K562 (cell line): ENCODE data around the gene SAP30L. TPM values are rescaled to one million over a fixed set of nuclear protein-coding genes. Genes with fewer than 3 reads are reported as not detected.

Experiments used
- ATAC-seq: fragments of 200-7000 bp; cut with Tn5 transposase; 3 replicates; pipeline ENCODE4 v1.9.1; 2020; ENCODE audit warnings: moderate library complexity
- BruUV-seq: library from RNA; stranded (reverse); fragments of 400-500 nt; replicated peaks from 2 replicates; lab custom pipeline; 2021; lab: Mats Ljungman, UMichigan
- CTCF ChIA-PET: fragments of 300-600 bp; formaldehyde crosslinking; extraction: SDS; loops from one replicate; lab custom pipeline; 2021; ENCODE audit warnings: low intra/inter-chr PET ratio; lab: Yijun Ruan, JAX
- POLR2A ChIA-PET: fragments of 300-600, 350-650 bp; sonication (Branson Sonifier 250); formaldehyde crosslinking; extraction: SDS; loops from one replicate; lab custom pipeline; 2021; ENCODE audit warnings: antibody characterized with exemption, inconsistent platforms; lab: Yijun Ruan, JAX
- DNase-seq, 4 experiments: peaks; one replicate each; pipeline versions ENCODE4 v3.0.0 to v3.0.0-alpha.2; 2011 to 2018; ENCODE audit warnings: low spot score in 3 of 4, mixed read lengths in 3 of 4; ENCODE audit errors: extremely low read depth in 1 of 4
- FAIRE-seq: peaks from 2 replicates; lab custom pipeline; 2011; peaks lifted over from hg19 to GRCh38; lab: Jason Lieb, UNC
- H2AFZ ChIP-seq: 2 replicates; pipeline ENCODE4 v1.6.0; 2011; ENCODE audit warnings: low read depth, low read length, control low read depth, inconsistent platforms
- H3K27ac ChIP-seq: fragments of 200-600 bp; 3 replicates; pipeline ENCODE4 v1.8.0; 2011; ENCODE audit warnings: low read depth, mild to moderate bottlenecking, control low read depth, inconsistent platforms, low read length, moderate library complexity, mixed read lengths; ENCODE audit errors: extremely low read depth
- H3K27me3 ChIP-seq, 2 experiments: fragments of 300-600 bp in 1 of 2; 2 replicates in 1 of 2; 3 replicates in 1 of 2; pipeline versions ENCODE4 v1.6.0 to v1.8.0; 2011; ENCODE audit warnings: inconsistent platforms in 2 of 2, low read length in 2 of 2, mild to moderate bottlenecking in 1 of 2, mixed read lengths in 1 of 2, moderate library complexity in 1 of 2; ENCODE audit not compliant: control insufficient read depth in 2 of 2, insufficient read depth in 2 of 2
- H3K36me3 ChIP-seq: fragments of 300-600 bp; 3 replicates; pipeline ENCODE4 v1.8.0; 2011; ENCODE audit warnings: mild to moderate bottlenecking, low read length, inconsistent platforms; ENCODE audit not compliant: control insufficient read depth, insufficient read depth
- H3K4me1 ChIP-seq, 2 experiments: fragments of 200-600 bp in 1 of 2; replicated peaks in 1 of 2; 2 replicates in 1 of 2; 3 replicates in 1 of 2; pipeline versions ENCODE4 v1.5.1 to v1.8.0; 2011; ENCODE audit warnings: inconsistent platforms in 2 of 2, low read length in 2 of 2, mild to moderate bottlenecking in 1 of 2, mixed read lengths in 1 of 2, moderate library complexity in 1 of 2; ENCODE audit not compliant: control insufficient read depth in 2 of 2, insufficient read depth in 2 of 2
- H3K4me2 ChIP-seq: 2 replicates; pipeline ENCODE4 v1.6.1; 2011; ENCODE audit warnings: low read length, control low read depth, inconsistent platforms, mixed read lengths; ENCODE audit not compliant: insufficient read depth
- H3K4me3 ChIP-seq: fragments of 200-600 bp; sonication (generic), shearing (Covaris generic); 2 replicates; pipeline ENCODE4 v1.5.1; 2016; ENCODE audit warnings: control low read depth, inconsistent platforms
- H3K79me2 ChIP-seq: fragments of 200-600 bp; 3 replicates; pipeline ENCODE4 v1.8.0; 2011; ENCODE audit warnings: low read length, inconsistent platforms; ENCODE audit not compliant: control insufficient read depth, insufficient read depth
- H3K9ac ChIP-seq, 2 experiments: 2 replicates each; pipeline versions ENCODE4 v1.6.0 to v1.6.1; 2011; ENCODE audit warnings: low read depth in 2 of 2, low read length in 2 of 2, control low read depth in 1 of 2, inconsistent platforms in 1 of 2, mild to moderate bottlenecking in 1 of 2, mixed read lengths in 1 of 2; ENCODE audit not compliant: insufficient read depth in 1 of 2
- H3K9me1 ChIP-seq: one replicate; pipeline ENCODE4 v1.6.0; 2011; ENCODE audit warnings: inconsistent platforms, mild to moderate bottlenecking, low read length, moderate library complexity; ENCODE audit not compliant: control insufficient read depth, insufficient read depth
- H3K9me3 ChIP-seq: replicated peaks from 2 replicates; pipeline ENCODE4 v1.5.1; 2011; ENCODE audit warnings: low read depth, low read length, inconsistent platforms; ENCODE audit not compliant: control insufficient read depth, insufficient read depth
- H4K20me1 ChIP-seq: replicated peaks from 2 replicates; pipeline ENCODE4 v1.6.1; 2011; ENCODE audit warnings: low read length, inconsistent platforms, mixed read lengths; ENCODE audit not compliant: control insufficient read depth, insufficient read depth
- ARHGAP35 ChIP-seq: fragments of 450-650 bp; IDR thresholded peaks from 2 replicates; pipeline ENCODE4 v1.6.1; 2018; ENCODE audit not compliant: partially characterized antibody
- BRD4 ChIP-seq: fragments of 200-600 bp; sonication (generic); IDR thresholded peaks from 2 replicates; pipeline ENCODE4 v1.6.1; 2017; ENCODE audit warnings: inconsistent platforms
- C11orf30 ChIP-seq: fragments of 450-650 bp; IDR thresholded peaks from 2 replicates; pipeline ENCODE4 v1.6.1; 2016; ENCODE audit warnings: low read depth, mild to moderate bottlenecking
- CBX1 ChIP-seq: sonication (generic); IDR thresholded peaks from 2 replicates; pipeline ENCODE4 v1.6.1; 2016; ENCODE audit warnings: antibody characterized with exemption, low read depth, mild to moderate bottlenecking
- CBX8 ChIP-seq: fragments of 200-600 bp; sonication (generic); IDR thresholded peaks from 2 replicates; pipeline ENCODE4 v1.6.1; 2012; ENCODE audit warnings: borderline replicate concordance, mixed run types, low read depth, mild to moderate bottlenecking, moderate library complexity, mixed read lengths, low read length, control low read depth, inconsistent platforms; ENCODE audit not compliant: poor library complexity, severe bottlenecking; ENCODE audit errors: extremely low read depth
- E2F5 ChIP-seq: sonication (generic); formaldehyde crosslinking; IDR thresholded peaks from 2 replicates; pipeline ENCODE4 v1.8.0; 2022; ENCODE audit warnings: mild to moderate bottlenecking, missing genetic modification reagents
- EWSR1 ChIP-seq: fragments of 450-650 bp; IDR thresholded peaks from 2 replicates; pipeline ENCODE4 v1.6.1; 2018; ENCODE audit warnings: borderline replicate concordance, mild to moderate bottlenecking, low read depth, moderate library complexity; ENCODE audit not compliant: partially characterized antibody
- HMGN3 ChIP-seq: IDR thresholded peaks from 2 replicates; pipeline ENCODE4 v1.6.1; 2011; ENCODE audit warnings: borderline replicate concordance, low read depth, mild to moderate bottlenecking, mixed read lengths, low read length; ENCODE audit not compliant: insufficient read length; ENCODE audit errors: extremely low read depth
- MIER1 ChIP-seq: fragments of 450-650 bp; IDR thresholded peaks from 2 replicates; pipeline ENCODE4 v1.6.1; 2016; ENCODE audit warnings: antibody characterized with exemption, mild to moderate bottlenecking, low read depth
- NONO ChIP-seq, 2 experiments: fragments of 200-400 bp in 1 of 2; fragments of 450-650 bp in 1 of 2; formaldehyde crosslinking in 1 of 2; IDR thresholded peaks; 2 replicates each; pipeline ENCODE4 v1.6.1; 2017; ENCODE audit warnings: low read depth in 2 of 2, mild to moderate bottlenecking in 2 of 2, moderate library complexity in 2 of 2, low read length in 1 of 2
- SMAD3 ChIP-seq: fragments of 450-650 bp; formaldehyde crosslinking; conservative IDR thresholded peaks from 2 replicates; pipeline ENCODE4 v1.4.0; 2020; ENCODE audit warnings: mild to moderate bottlenecking
- SMARCB1 ChIP-seq: IDR thresholded peaks from 2 replicates; pipeline ENCODE4 v1.6.1; 2011; ENCODE audit warnings: improper control_type of control experiment, low read depth; ENCODE audit not compliant: insufficient read length
- ZZZ3 ChIP-seq: fragments of 450-650 bp; IDR thresholded peaks from 2 replicates; pipeline ENCODE4 v1.6.1; 2016; ENCODE audit warnings: antibody characterized with exemption, mild to moderate bottlenecking, moderate library complexity
- whole genome bisulfite sequencing: fragments of 100-300 bp; shearing (Covaris generic); methylation state at CpG from one replicate; pipeline ENCODE4 v1.1.6; 2016; ENCODE audit warnings: low coverage, mixed read lengths; ENCODE audit not compliant: insufficient coverage; ENCODE audit errors: missing lambda C conversion rate; 5-methylcytosine and 5-hydroxymethylcytosine counted together
- in situ Hi-C: fragments of 300-500 bp; cut with MboI; formaldehyde crosslinking; loops from 4 replicates; pipeline ENCODE4 v1.15.0; 2018; ENCODE audit warnings: inconsistent platforms, mixed read lengths
- intact Hi-C: fragments of 100-400 bp; cut with micrococcal nuclease; formaldehyde crosslinking; loops from 2 replicates; pipeline ENCODE4 v1.14.2; 2022
- polyA plus RNA-seq, 8 experiments: library from polyadenylated mRNA; depleted of rRNA in 4 of 8; stranded (reverse) in 5 of 8; unstranded in 3 of 8; fragments of >200 nt; fragmentation: Nextera tagmentation in 2 of 8; fragmentation: Illumina TruSeq in 1 of 8; extraction: Ambion mirVana in 2 of 8; extraction: Trizol in 1 of 8; gene quantifications; 2 replicates each; pipeline versions ENCODE4 v1.2.1 to v1.2.3, GENCODE V29; 2011 to 2014; ENCODE audit warnings: inconsistent platforms in 1 of 8, missing spikeins in 1 of 8
- total RNA-seq, 7 experiments: library from RNA; depleted of rRNA in 6 of 7; stranded (reverse); fragments of >200 nt in 6 of 7; fragmentation: Illumina TruSeq in 2 of 7; extraction: Trizol in 2 of 7; gene quantifications; 2 replicates each; pipeline versions ENCODE4 v1.2.1 to v1.2.3, GENCODE V29; 2011 to 2021; ENCODE audit warnings: low replicate concordance in 1 of 7

SAP30L gene
- total and polyA plus RNA-seq, 9 of the 15 experiments (the other 6 are each of a cell fraction or from before 2014, with no cell fraction given) = 5.1 to 33.6 (median 28.1) TPM

- in situ Hi-C loops = no loop called here
- Histone ChIP-seq H3K9me1 (no peaks in the 10 kb centered on the region), H3K27me3 (peaks cover 15 to 32% of the 10 kb centered on the region in 2 experiments), H3K4me1 (no peaks in the 10 kb centered on the region), H3K9ac (no peak overlapping the region), H3K4me2 (no peak overlapping the region), H3K9me3 (no peaks in the 10 kb centered on the region), H2AFZ (no peak overlapping the region), H3K36me3 (no peaks in the 10 kb centered on the region), H3K27ac (no peak overlapping the region), H3K4me3 (no peak overlapping the region), H3K79me2 (no peaks in the 10 kb centered on the region), H4K20me1 (peaks cover 5% of the 10 kb centered on the region; the same call in 1 of the 2 replicates)
- FAIRE-seq (no peak), ATAC-seq (no peak), DNase-seq (no peak)
- intact Hi-C loops = no loop called here
- 0% methylated on average over 2 of the region's 2 CpGs for WGBS
- CTCF ChIA-PET = no interaction called here
- POLR2A ChIA-PET = interaction anchor here (0.7 kb wide), 1 partner anchor 18 kb away, joined by 3 read pairs; no protein-coding TSS in a partner anchor
- no TSS peak for BruUV-seq
- TF ChIP-seq EWSR1 = no peak
- no peak for TF ChIP-seq NONO (IDR thresholded peaks at IDR 0.05; ENCODE audit: low read depth in 2 of 2, low read length in 1 of 2)
- TF ChIP-seq ZZZ3 = no peak
- no peak for TF ChIP-seq C11orf30
- TF ChIP-seq BRD4 = no peak
- no peak for TF ChIP-seq CBX1
- TF ChIP-seq SMAD3 = no peak
- TF ChIP-seq SMARCB1 = no peak
- no peak for TF ChIP-seq CBX8
- no peak for TF ChIP-seq MIER1
- no peak for TF ChIP-seq ARHGAP35
- no peak for TF ChIP-seq HMGN3
- TF ChIP-seq E2F5 (CRISPR knock-in tag) = no peak
Observed at GRCh38 chr5:154498994-154499393, 53.2 kb downstream of the SAP30L start.
